ENCODE results near the gene SHISA3. TPM values are rescaled to one million over a fixed set of nuclear protein-coding genes. Genes with fewer than 3 reads are reported as not detected.
"Not testable (repeated sequence)": the region's sequence is repeated elsewhere in the genome, so short reads cannot be mapped to it uniquely, and the experiment has no call there.

The SHISA3 gene
- total and polyA plus RNA-seq, 2 experiments from 2014 or later, result 0.26 to 0.65 TPM

GRCh38 chr4:42369489-42369888 is 27.8 kb upstream of the SHISA3 start:
- 82 to 84% methylated on average over 23 to 27 of the region's 27 CpGs for WGBS, 2 experiments (ENCODE audit: low coverage in 1 of 2, low lambda C conversion rate in 2 of 2, missing lambda C conversion rate in 2 of 2)
- in situ Hi-C loops (cut with MboI), result no loop called here
- TF ChIP-seq EZH2 (IDR thresholded peaks at IDR 0.05; ENCODE audit: insufficient read depth, poor library complexity, severe bottlenecking) (no peak), EZH2phosphoT487 (IDR thresholded peaks at IDR 0.05; ENCODE audit: insufficient read depth, low read depth) (no peak)
- H3K4me1 ChIP-seq (ENCODE audit: insufficient read depth), result no peaks in the 10 kb centered on the region
- no peaks in the 10 kb centered on the region for H3K79me2 ChIP-seq (ENCODE audit: insufficient read depth)
- H3K36me3 ChIP-seq (ENCODE audit: low read depth), result no peaks in the 10 kb centered on the region
- no peaks in the 10 kb centered on the region for H3K9me2 ChIP-seq (ENCODE audit: insufficient read depth)
- no peak for DNase-seq
- no peak overlapping the region for H3K4me2 ChIP-seq (ENCODE audit: unreplicated experiment)
- H3K9ac ChIP-seq, result no peak overlapping the region
- no peaks in the 10 kb centered on the region for H4K20me1 ChIP-seq (ENCODE audit: insufficient read depth)
- H3K27ac ChIP-seq, result no peak overlapping the region
- H2AFZ ChIP-seq, result no peak overlapping the region
- H3F3A ChIP-seq (ENCODE audit: insufficient read depth), result no peaks in the 10 kb centered on the region
- H3K4me3 ChIP-seq, result no peak overlapping the region
- H3K27me3 ChIP-seq (replicated peaks; ENCODE audit: insufficient read depth), result no peaks in the 10 kb centered on the region
- no peaks in the 10 kb centered on the region for H3K9me3 ChIP-seq (ENCODE audit: low read depth)

DNA sequence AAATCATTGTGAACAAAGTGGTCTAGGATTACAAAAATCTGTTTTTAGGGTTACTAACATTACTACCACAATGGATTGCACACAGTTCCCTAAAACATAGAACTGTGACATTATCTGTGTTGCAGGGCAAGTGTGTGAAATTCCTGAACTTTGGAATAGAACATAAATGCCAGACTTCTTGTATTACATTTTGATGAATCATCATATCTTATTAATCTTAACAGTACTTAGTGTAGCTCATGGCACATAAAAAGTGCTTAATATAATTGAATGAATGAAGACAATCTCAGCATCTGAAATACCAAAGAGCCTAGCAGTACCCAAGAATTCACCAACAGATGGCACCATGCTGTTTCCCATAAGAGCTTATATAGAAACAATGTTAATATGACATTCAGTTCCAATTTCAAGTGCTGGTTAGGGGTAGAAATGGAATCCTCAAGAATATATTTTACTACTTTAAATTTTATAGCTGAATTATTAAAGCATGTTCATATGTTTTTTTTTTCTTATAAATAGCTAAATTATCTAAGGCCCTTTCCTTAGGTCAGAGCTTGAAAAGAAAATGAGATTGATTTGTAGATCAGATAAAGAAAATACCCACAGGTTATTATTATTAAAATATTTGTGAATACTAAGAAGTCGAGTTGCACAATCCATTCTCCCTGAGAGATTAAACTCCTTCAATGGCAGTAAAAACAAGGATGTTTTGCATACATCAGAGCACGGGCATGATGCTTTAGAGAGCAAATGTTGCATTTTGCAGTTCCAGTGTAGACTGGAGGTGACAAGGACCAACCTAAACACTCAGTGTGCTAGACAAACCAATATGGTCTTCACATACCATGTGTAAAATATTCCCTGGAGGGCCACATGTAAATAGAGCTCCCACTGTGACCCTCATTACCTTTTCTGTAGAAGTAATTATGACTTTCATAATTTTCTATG is 25.7 kb upstream of the SHISA3 start:
- H4K20me1 ChIP-seq (ENCODE audit: insufficient read depth), result no peaks in the 10 kb centered on the region
- H3K79me2 ChIP-seq (ENCODE audit: insufficient read depth), result no peaks in the 10 kb centered on the region
- TF ChIP-seq EZH2phosphoT487 (IDR thresholded peaks at IDR 0.05; ENCODE audit: insufficient read depth, low read depth) (no peak), EZH2 (IDR thresholded peaks at IDR 0.05; ENCODE audit: insufficient read depth, poor library complexity, severe bottlenecking) (no peak)
- H3K9me2 ChIP-seq (ENCODE audit: insufficient read depth), result no peaks in the 10 kb centered on the region
- H3K9ac ChIP-seq, result no peak overlapping the region
- DNase-seq, result peak; percentile 61
- in situ Hi-C loops (cut with MboI), result loop anchor here (10.0 kb wide), 1 partner anchor 153 kb away; no protein-coding TSS in a partner anchor
- H2AFZ ChIP-seq, result no peak overlapping the region
- H3F3A ChIP-seq (ENCODE audit: insufficient read depth), result no peaks in the 10 kb centered on the region
- 28 to 35% methylated on average over 2 of the region's 2 CpGs for WGBS, 2 experiments (ENCODE audit: low coverage in 1 of 2, low lambda C conversion rate in 2 of 2, missing lambda C conversion rate in 2 of 2)
- no peaks in the 10 kb centered on the region for H3K9me3 ChIP-seq (ENCODE audit: low read depth)
- no peak overlapping the region for H3K4me2 ChIP-seq (ENCODE audit: unreplicated experiment)
- H3K4me3 ChIP-seq, result no peak overlapping the region
- no peaks in the 10 kb centered on the region for H3K4me1 ChIP-seq (ENCODE audit: insufficient read depth)
- H3K27me3 ChIP-seq (replicated peaks; ENCODE audit: insufficient read depth), result no peaks in the 10 kb centered on the region
- H3K36me3 ChIP-seq (ENCODE audit: low read depth), result no peaks in the 10 kb centered on the region
- no peak overlapping the region for H3K27ac ChIP-seq

DNA sequence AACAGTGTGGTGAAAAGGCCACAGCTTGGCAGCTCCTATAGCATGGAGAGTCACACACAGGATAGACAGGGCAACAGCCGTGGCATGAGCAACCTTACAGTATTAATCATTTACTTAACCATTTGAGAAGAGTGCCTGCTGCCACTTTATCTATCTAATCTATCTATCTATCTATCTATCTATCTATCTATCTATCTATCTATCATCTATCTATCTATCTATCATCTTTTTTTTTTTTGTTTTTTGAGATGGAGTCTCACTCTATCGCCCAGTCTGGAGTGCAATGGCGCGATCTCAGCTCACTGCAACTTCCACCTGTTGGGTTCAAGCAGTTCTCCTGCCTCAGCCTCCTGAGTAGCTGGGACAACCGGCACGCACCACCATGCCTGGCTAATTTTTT is 25.0 kb upstream of the SHISA3 start:
- DNase-seq; H3K9me3 ChIP-seq (ENCODE audit: low read depth); H3K9me2 ChIP-seq (ENCODE audit: insufficient read depth); H3K27me3 ChIP-seq (replicated peaks; ENCODE audit: insufficient read depth); H4K20me1 ChIP-seq (ENCODE audit: insufficient read depth); H2AFZ ChIP-seq; H3K4me1 ChIP-seq (ENCODE audit: insufficient read depth); H3K4me3 ChIP-seq; H3K9ac ChIP-seq; H3K36me3 ChIP-seq (ENCODE audit: low read depth); H3K79me2 ChIP-seq (ENCODE audit: insufficient read depth); H3F3A ChIP-seq (ENCODE audit: insufficient read depth); H3K27ac ChIP-seq; H3K4me2 ChIP-seq (ENCODE audit: unreplicated experiment): not testable (repeated sequence)
- WGBS, 2 experiments (ENCODE audit: low coverage in 1 of 2, low lambda C conversion rate in 2 of 2, missing lambda C conversion rate in 2 of 2), result 80 to 88% methylated on average over 6 of the region's 6 CpGs
- in situ Hi-C loops (cut with MboI), result loop anchor here (10.0 kb wide), 1 partner anchor 152 kb away; no protein-coding TSS in a partner anchor

DNA sequence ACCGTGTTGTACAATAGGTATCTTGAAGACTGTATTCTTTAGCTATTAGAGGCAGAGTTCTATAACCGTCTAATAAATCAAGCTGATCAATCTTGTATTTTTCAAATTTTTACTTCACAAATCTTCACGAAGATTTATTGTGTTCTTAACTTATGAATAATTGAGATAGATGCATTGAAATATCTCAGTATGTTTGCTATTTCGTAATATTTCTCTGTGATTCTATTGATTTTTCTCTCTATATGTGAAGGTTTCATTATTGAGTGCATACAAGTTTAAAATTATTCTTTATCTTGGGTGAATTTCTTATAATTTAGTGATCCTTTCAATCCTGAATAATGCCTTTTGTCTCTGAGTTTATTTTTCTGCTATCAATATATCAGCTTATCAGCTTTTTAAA is 19.8 kb upstream of the SHISA3 start:
- Histone ChIP-seq H4K20me1 (ENCODE audit: insufficient read depth) (no peaks in the 10 kb centered on the region), H3K9me3 (ENCODE audit: low read depth) (no peaks in the 10 kb centered on the region), H3K9me2 (ENCODE audit: insufficient read depth) (no peaks in the 10 kb centered on the region), H3K27me3 (replicated peaks; ENCODE audit: insufficient read depth) (no peaks in the 10 kb centered on the region), H3K4me1 (ENCODE audit: insufficient read depth) (no peaks in the 10 kb centered on the region), H3K27ac (no peak overlapping the region), H3K9ac (no peak overlapping the region), H3F3A (ENCODE audit: insufficient read depth) (no peaks in the 10 kb centered on the region), H2AFZ (no peak overlapping the region), H3K4me3 (no peak overlapping the region), H3K36me3 (ENCODE audit: low read depth) (no peaks in the 10 kb centered on the region), H3K4me2 (ENCODE audit: unreplicated experiment) (no peak overlapping the region), H3K79me2 (ENCODE audit: insufficient read depth) (no peaks in the 10 kb centered on the region)
- TF ChIP-seq EZH2 (IDR thresholded peaks at IDR 0.05; ENCODE audit: insufficient read depth, poor library complexity, severe bottlenecking) (no peak), EZH2phosphoT487 (IDR thresholded peaks at IDR 0.05; ENCODE audit: insufficient read depth, low read depth) (no peak)
- no peak for DNase-seq
- WGBS, 2 experiments (ENCODE audit: low coverage in 1 of 2, low lambda C conversion rate in 2 of 2, missing lambda C conversion rate in 2 of 2), result 45% methylated on average over 4 of the region's 4 CpGs
- in situ Hi-C loops (cut with MboI), result loop anchor here (10.0 kb wide), 1 partner anchor 147 kb away; no protein-coding TSS in a partner anchor
